Activated CD8-positive, alpha-beta memory T cell treated with anti-CD3 and anti-CD28 coated beads for 48 hours (primary cell): ENCODE measurements around the gene PIP5K1B.

ENCODE experiments used
- DNase-seq, 3 experiments: peaks; one replicate each; pipeline ENCODE4 v3.0.0-alpha.2; 2020; ENCODE audit warnings: low read depth in 2 of 3, low spot score in 2 of 3

Gene PIP5K1B

GRCh38 chr9:69058101-69058500 lies 353.1 kb downstream of the PIP5K1B start:
- DNase-seq = no peak
